OCI-LY7 (cell line): Measurements from ENCODE around the gene GPR153. TPM values are rescaled to one million over a fixed set of nuclear protein-coding genes. Genes with fewer than 3 reads are reported as not detected.

Experiments
- BruUV-seq: library from RNA; stranded (reverse); fragments of 400-500 nt; replicated peaks from 2 replicates; lab custom pipeline; 2021; lab: Mats Ljungman, UMichigan
- CTCF ChIA-PET: fragments of 300-600 bp; sonication (Branson Sonifier 250); formaldehyde crosslinking; loops from one replicate; lab custom pipeline; 2022; ENCODE audit warnings: antibody characterized with exemption; ENCODE audit not compliant: unreplicated experiment; lab: Charles Lee
- POLR2A ChIA-PET: fragments of 300-600 bp; sonication (Branson Sonifier 250); formaldehyde crosslinking; loops from one replicate; lab custom pipeline; 2022; ENCODE audit warnings: antibody characterized with exemption; lab: Charles Lee
- DNase-seq: peaks from one replicate; pipeline ENCODE4 v3.0.0-alpha.2; 2015; ENCODE audit warnings: low spot score
- H2AFZ ChIP-seq: fragments of 200-600 bp; sonication (generic), shearing (Covaris generic); 2 replicates; pipeline ENCODE4 v1.6.1; 2014; ENCODE audit warnings: mild to moderate bottlenecking, antibody characterized with exemption, low read length, moderate library complexity
- H3K27ac ChIP-seq: fragments of 200-600 bp; sonication (generic); 2 replicates; pipeline ENCODE4 v1.5.1; 2014; ENCODE audit warnings: mixed run types, low read depth, mild to moderate bottlenecking, moderate library complexity, low read length, inconsistent platforms; ENCODE audit not compliant: poor library complexity, severe bottlenecking
- H3K36me3 ChIP-seq: fragments of 200-600 bp; sonication (generic); 2 replicates; pipeline ENCODE4 v1.6.1; 2014; ENCODE audit warnings: mild to moderate bottlenecking, antibody characterized with exemption, low read length, moderate library complexity, mixed read lengths; ENCODE audit not compliant: insufficient read depth
- H3K4me1 ChIP-seq: fragments of 200-600 bp; sonication (generic); 2 replicates; pipeline ENCODE4 v1.5.1; 2014; ENCODE audit warnings: mild to moderate bottlenecking, low read length; ENCODE audit not compliant: insufficient read depth, poor library complexity, severe bottlenecking
- H3K4me2 ChIP-seq: fragments of 200-600 bp; sonication (generic); 2 replicates; pipeline ENCODE4 v1.6.1; 2014; ENCODE audit warnings: mild to moderate bottlenecking, low read length
- H3K4me3 ChIP-seq: fragments of 200-600 bp; sonication (generic); 2 replicates; pipeline ENCODE4 v1.5.1; 2014; ENCODE audit warnings: mild to moderate bottlenecking, low read depth, low read length; ENCODE audit not compliant: poor library complexity, severe bottlenecking
- H3K79me2 ChIP-seq: fragments of 200-600 bp; sonication (generic); 2 replicates; pipeline ENCODE4 v1.6.1; 2016; ENCODE audit warnings: low read depth, mild to moderate bottlenecking, low read length, moderate library complexity, mixed read lengths; ENCODE audit not compliant: insufficient read depth
- H3K9me2 ChIP-seq: fragments of 200-600 bp; sonication (generic); 2 replicates; pipeline ENCODE4 v1.6.1; 2016; ENCODE audit warnings: mild to moderate bottlenecking, low read length, mixed read lengths; ENCODE audit not compliant: insufficient read depth
- H3K9me3 ChIP-seq: fragments of 200-600 bp; sonication (generic); 2 replicates; pipeline ENCODE4 v1.6.1; 2014; ENCODE audit warnings: mild to moderate bottlenecking, mixed run types, low read length, mixed read lengths
- H4K20me1 ChIP-seq: fragments of 200-600 bp; sonication (generic); 2 replicates; pipeline ENCODE4 v1.6.1; 2014; ENCODE audit warnings: mild to moderate bottlenecking, antibody characterized with exemption, low read length, moderate library complexity, mixed read lengths; ENCODE audit not compliant: insufficient read depth
- CTCF ChIP-seq: fragments of 200-600 bp; sonication (generic); conservative IDR thresholded peaks from 2 replicates; pipeline ENCODE4 v1.5.1; 2014; ENCODE audit warnings: mild to moderate bottlenecking, antibody characterized with exemption, low read length, moderate library complexity, mixed read lengths
- EZH2phosphoT487 ChIP-seq: fragments of 200-600 bp; sonication (generic); IDR thresholded peaks from 2 replicates; pipeline ENCODE4 v1.6.1; 2018; ENCODE audit warnings: low read depth, borderline replicate concordance, mild to moderate bottlenecking, mixed run types, antibody characterized with exemption, low read length, moderate library complexity, mixed read lengths
- intact Hi-C: fragments of 100-400 bp; cut with micrococcal nuclease; formaldehyde crosslinking; loops from one replicate; pipeline ENCODE4 v1.10.0; 2022; ENCODE audit not compliant: unreplicated experiment
- total RNA-seq, 2 experiments: library from RNA; depleted of rRNA in 1 of 2; stranded (reverse); fragments of >200 nt in 1 of 2; shearing (Covaris generic) in 1 of 2; gene quantifications; 2 replicates each; pipeline ENCODE4 v1.2.3, GENCODE V29; 2014 to 2022

The GPR153 gene
- total RNA-seq, 2 experiments from 2014 or later: not detected

- H3K4me3 ChIP-seq: no peak overlapping the region
- no peaks in the 10 kb centered on the region for H3K79me2 ChIP-seq
- no peak overlapping the region for H3K4me2 ChIP-seq
- no peak for DNase-seq
- H3K36me3 ChIP-seq: no peaks in the 10 kb centered on the region
- TF ChIP-seq CTCF (no peak), EZH2phosphoT487 (no peak)
- H4K20me1 ChIP-seq: no peaks in the 10 kb centered on the region
- POLR2A ChIA-PET: no interaction called here
- intact Hi-C loops: no loop called here
- no peak overlapping the region for H3K27ac ChIP-seq
- no TSS peak for BruUV-seq
- H3K9me2 ChIP-seq: no peaks in the 10 kb centered on the region
- no peaks in the 10 kb centered on the region for H3K9me3 ChIP-seq
- CTCF ChIA-PET: no interaction called here
- no peaks in the 10 kb centered on the region for H3K4me1 ChIP-seq
- H2AFZ ChIP-seq: no peak overlapping the region
Measured at GRCh38 chr1:6279066-6279465, 18.2 kb upstream of the GPR153 start.

- Histone ChIP-seq H3K27ac (no peak overlapping the region), H3K36me3 (no peaks in the 10 kb centered on the region), H3K4me1 (no peaks in the 10 kb centered on the region), H3K79me2 (no peaks in the 10 kb centered on the region), H4K20me1 (no peaks in the 10 kb centered on the region), H3K4me2 (no peak overlapping the region), H2AFZ (no peak overlapping the region), H3K9me2 (no peaks in the 10 kb centered on the region), H3K9me3 (no peaks in the 10 kb centered on the region), H3K4me3 (no peak overlapping the region)
- POLR2A ChIA-PET: no interaction called here
- no TSS peak for BruUV-seq
- CTCF ChIA-PET: no interaction called here
- intact Hi-C loops: no loop called here
- TF ChIP-seq CTCF: no peak
- no peak for TF ChIP-seq EZH2phosphoT487
- DNase-seq: no peak
Measured at GRCh38 chr1:6278263-6278662, 17.4 kb upstream of the GPR153 start.

DNA sequence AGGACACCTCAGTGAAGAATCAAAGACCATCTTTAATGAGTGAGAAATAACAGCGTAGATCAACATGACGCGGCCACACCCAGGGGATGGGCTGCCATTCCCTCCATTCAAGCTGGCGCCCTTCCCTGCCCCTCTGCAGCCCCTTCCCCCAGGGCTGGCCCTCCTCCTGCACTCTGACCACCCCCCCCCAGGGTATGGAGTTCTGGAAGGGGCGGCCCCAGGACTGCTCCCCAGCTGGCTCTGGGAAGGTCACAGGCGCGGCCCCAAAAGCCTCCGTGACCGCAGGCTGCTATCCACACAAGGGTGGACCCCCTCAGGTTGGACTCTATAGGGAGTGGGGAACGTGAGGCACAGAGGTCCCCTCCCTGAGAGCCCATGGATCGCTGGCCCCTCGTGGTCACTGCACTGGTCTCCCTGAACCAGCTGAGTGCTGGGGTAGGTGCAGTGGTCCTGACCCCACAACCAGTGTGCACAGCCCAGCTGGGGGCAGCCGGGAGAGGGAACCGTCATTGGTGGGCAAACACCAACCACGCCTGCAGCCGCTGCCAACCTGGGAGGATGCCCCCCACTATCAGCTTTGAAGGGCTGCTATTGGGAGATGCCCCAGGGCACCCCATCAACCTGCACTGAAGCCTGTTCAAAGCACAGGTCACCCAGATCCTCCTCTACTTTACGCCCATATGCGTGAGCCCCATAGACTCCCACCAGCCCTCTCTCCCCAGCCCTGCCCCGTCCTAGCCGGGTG, 16.1 kb upstream of the GPR153 start:
- H3K4me3 ChIP-seq: no peak overlapping the region
- H3K9me2 ChIP-seq: no peaks in the 10 kb centered on the region
- H3K4me2 ChIP-seq: no peak overlapping the region
- DNase-seq: no peak
- no peaks in the 10 kb centered on the region for H3K4me1 ChIP-seq
- no peaks in the 10 kb centered on the region for H4K20me1 ChIP-seq
- H3K36me3 ChIP-seq: no peaks in the 10 kb centered on the region
- no peak overlapping the region for H2AFZ ChIP-seq
- ChIA-PET CTCF (no interaction called here), POLR2A (no interaction called here)
- H3K27ac ChIP-seq: no peak overlapping the region
- intact Hi-C loops: no loop called here
- no peaks in the 10 kb centered on the region for H3K79me2 ChIP-seq
- TF ChIP-seq CTCF (no peak), EZH2phosphoT487 (no peak)
- H3K9me3 ChIP-seq: no peaks in the 10 kb centered on the region
- no TSS peak for BruUV-seq
